ENCODE measurements around the gene ATP13A1. TPM values are rescaled to one million over a fixed set of nuclear protein-coding genes. Genes with fewer than 3 reads are reported as not detected.
"Not testable (repeated sequence)": the region's sequence is repeated elsewhere in the genome, so short reads cannot be mapped to it uniquely, and the experiment has no call there.

ATP13A1 gene
- total RNA-seq, 4 donors from 2014 or later: 223 to 465 (median 285) TPM

DNA sequence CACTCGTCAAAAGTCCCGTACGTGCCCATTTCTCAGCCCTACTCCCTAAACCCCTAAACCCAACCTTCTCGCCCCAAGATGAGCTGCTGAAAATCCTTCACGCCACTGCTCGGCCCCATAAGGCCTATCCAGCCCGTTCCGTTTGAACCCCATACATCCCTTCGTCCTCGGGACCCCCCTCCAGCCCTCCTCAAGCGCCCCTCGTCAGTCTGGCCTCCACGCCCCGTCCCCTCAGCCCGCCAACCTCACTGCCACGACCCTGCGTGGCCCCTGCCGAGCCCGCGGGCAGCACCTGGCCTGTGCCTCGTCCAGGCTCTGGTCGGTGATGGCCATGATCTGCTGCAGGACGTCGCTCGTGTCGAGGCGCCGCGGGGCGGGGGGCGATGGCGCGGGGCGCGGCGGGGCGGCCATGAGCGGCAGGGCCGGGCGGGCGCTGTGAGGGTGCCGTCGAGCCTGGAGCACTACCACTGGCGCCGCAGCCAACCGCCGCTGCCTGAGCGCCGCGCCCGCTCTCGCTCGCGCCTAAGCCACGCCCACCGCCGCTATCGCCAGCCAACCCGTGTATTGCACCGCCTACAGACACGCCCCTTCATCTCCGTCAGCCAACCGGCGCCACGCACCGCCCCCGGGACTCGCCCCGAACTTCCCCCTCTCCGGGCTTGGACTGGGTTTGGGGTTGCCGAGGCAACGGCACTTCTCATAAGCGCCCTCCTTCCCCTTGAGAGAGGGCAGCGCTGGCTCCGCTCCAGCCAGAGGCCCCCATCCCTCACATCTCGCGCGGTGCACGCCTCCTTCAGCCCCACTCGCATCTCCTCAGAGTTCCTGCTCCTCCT is 45.0 kb downstream of the ATP13A1 start, which contains the start of gene PBX4:
Gene PBX4 (minus strand): TSS at position 469 of the 833 bp plus-strand sequence. CDS start 58 bp downstream, at position 411.
- TF ChIP-seq, protein P1, sequence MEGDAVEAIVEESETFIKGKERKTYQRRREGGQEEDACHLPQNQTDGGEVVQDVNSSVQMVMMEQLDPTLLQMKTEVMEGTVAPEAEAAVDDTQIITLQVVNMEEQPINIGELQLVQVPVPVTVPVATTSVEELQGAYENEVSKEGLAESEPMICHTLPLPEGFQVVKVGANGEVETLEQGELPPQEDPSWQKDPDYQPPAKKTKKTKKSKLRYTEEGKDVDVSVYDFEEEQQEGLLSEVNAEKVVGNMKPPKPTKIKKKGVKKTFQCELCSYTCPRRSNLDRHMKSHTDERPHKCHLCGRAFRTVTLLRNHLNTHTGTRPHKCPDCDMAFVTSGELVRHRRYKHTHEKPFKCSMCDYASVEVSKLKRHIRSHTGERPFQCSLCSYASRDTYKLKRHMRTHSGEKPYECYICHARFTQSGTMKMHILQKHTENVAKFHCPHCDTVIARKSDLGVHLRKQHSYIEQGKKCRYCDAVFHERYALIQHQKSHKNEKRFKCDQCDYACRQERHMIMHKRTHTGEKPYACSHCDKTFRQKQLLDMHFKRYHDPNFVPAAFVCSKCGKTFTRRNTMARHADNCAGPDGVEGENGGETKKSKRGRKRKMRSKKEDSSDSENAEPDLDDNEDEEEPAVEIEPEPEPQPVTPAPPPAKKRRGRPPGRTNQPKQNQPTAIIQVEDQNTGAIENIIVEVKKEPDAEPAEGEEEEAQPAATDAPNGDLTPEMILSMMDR (IDR thresholded peaks at IDR 0.05): no peak
- TF ChIP-seq POLR2A (IDR thresholded peaks at IDR 0.05): peak; percentile 28 to 57
- no peaks in the 10 kb centered on the region for H3K27me3 ChIP-seq
- H3K4me3 ChIP-seq: peak within 1 kb of the TSS; percentile 48 to 74 (median 58)
- peak within 1 kb of the TSS; percentile 53 to 80 (median 71) for H3K27ac ChIP-seq
- H3K4me1 ChIP-seq: peaks cover 0 to 12% (median 3%) of the 10 kb centered on the region in 4 donors
- peak; percentile 96 to 99 (median 98) for DNase-seq
- H3K9me3 ChIP-seq: no peaks in the 10 kb centered on the region
- H3K36me3 ChIP-seq: no peaks in the 10 kb centered on the region

DNA sequence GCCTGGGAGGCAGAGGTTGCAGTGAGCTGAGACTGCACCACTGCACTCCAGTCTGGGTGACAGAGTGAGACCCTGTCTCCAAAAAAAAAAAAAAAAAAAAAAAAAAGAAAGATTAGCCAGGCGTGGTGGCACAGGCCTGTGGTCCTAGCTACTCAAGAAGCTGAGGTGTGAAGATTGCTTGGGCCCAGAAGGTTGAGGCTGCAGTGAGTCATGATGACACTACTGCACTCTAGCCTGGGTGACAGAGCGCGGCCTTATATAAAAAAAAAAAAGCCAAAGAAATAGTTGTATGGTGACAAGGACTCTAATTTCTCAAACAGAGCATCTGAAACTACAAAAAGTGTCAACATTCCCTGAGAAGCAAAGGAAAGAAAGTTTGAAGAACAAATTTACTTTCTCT is 48.4 kb downstream of the ATP13A1 start:
- DNase-seq: no peak
- H3K4me3 ChIP-seq: no peak overlapping the region
- no peaks in the 10 kb centered on the region for H3K9me3 ChIP-seq
- no peak overlapping the region for H3K27ac ChIP-seq
- H3K36me3 ChIP-seq: no peaks in the 10 kb centered on the region
- H3K27me3 ChIP-seq: no peaks in the 10 kb centered on the region
- no peak for TF ChIP-seq POLR2A (IDR thresholded peaks at IDR 0.05)
- TF ChIP-seq, protein P1 (IDR thresholded peaks at IDR 0.05): no peak
- peaks cover 0 to 14% (median 3%) of the 10 kb centered on the region in 4 donors for H3K4me1 ChIP-seq

DNA sequence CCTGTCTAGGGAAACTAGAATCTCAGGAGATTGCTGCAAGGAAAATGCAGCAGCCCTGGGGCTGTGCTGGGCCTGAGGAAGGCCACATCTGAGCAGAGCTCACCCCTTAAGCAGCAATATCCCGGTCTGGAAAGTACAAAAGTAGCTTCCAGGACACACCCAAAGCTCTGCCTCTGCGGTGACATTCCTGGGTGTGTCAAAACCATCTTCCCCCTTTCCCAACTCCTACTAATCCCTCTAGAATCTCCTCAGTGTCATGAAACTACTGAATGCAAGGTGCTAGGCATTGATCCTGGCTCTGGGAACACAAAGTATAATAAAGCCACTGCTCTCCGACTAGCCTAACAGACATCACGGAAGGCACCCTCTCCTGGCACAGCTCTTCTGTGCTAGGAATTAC is 50.0 kb downstream of the ATP13A1 start:
- H3K4me3 ChIP-seq: no peak overlapping the region
- DNase-seq: no peak
- H3K4me1 ChIP-seq: peaks cover 0 to 5% (median 0%) of the 10 kb centered on the region in 4 donors
- no peaks in the 10 kb centered on the region for H3K9me3 ChIP-seq
- no peaks in the 10 kb centered on the region for H3K36me3 ChIP-seq
- H3K27ac ChIP-seq: no peak overlapping the region
- TF ChIP-seq, protein P1 (IDR thresholded peaks at IDR 0.05): no peak
- no peak for TF ChIP-seq POLR2A (IDR thresholded peaks at IDR 0.05)
- no peaks in the 10 kb centered on the region for H3K27me3 ChIP-seq

DNA sequence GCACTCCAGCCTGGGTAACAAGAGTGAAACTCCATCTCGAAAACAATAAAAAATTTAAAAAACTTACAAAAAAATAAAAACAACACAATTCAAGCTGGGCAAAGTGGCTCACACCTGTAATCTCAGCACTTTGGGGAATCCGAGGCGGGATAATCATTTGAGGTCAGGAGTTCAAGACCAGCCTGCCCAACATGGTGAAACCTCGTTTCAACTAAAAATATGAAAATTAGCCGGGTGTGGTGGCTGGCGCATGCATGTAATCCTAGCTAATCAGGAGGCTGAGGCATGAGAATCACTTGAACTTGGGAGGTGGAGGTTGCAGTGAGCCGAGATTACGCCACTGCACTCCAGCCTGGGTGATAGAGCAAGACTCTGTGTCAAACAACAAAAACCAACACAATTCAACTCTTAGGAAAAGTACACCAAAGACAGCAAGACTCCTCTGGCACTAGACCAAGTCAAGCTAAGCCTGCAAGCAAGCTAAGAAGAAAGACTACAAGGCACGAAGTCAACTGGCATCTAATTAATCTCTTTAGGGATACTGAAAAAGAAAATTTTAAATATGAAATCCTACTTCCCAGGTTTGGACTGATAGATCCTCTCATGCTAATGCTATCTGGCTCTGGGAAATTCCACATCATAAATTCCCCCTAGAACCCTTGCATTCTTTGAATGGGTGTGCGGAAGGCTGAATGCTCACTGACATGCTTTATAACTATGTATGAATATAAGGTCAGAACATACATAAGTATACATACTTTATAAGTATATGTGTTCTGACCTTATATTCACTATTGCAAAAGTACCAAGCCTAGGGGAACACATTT is 52.9 kb downstream of the ATP13A1 start:
- no peaks in the 10 kb centered on the region for H3K36me3 ChIP-seq
- TF ChIP-seq POLR2A (IDR thresholded peaks at IDR 0.05): no peak
- TF ChIP-seq, protein P1 (IDR thresholded peaks at IDR 0.05): no peak
- H3K27ac ChIP-seq: no peak overlapping the region
- no peak for DNase-seq
- H3K9me3 ChIP-seq: no peaks in the 10 kb centered on the region
- H3K4me1 ChIP-seq: peaks cover 0 to 5% (median 0%) of the 10 kb centered on the region in 4 donors
- no peak overlapping the region for H3K4me3 ChIP-seq
- H3K27me3 ChIP-seq: no peaks in the 10 kb centered on the region

DNA sequence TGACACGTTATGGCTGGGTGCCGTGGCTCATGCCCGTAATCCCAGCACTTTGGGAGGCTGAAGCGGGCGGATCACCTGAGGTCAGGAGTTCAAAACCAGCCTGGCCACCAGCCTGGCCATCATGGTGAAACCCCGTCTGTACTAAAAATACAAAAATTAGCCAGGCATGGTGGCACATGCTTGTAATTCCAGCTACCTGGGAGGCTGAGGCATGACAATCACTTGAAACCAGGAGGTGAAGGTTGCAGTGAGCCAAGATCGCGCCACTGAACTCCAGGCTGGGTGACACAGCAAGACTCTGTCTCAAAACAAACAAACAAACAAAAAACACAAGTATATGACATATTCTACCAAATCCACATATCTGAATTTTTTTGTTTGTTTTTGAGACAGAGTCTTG is 56.8 kb downstream of the ATP13A1 start:
- Histone ChIP-seq H3K27ac (peak overlapping the region; percentile 46 to 90 (median 70)), H3K4me3 (peak overlapping the region in 2 of 4 donors; percentile 28 to 35)
- not testable (repeated sequence) for H3K36me3 ChIP-seq, H3K27me3 ChIP-seq, H3K9me3 ChIP-seq, DNase-seq, H3K4me1 ChIP-seq

Measured in Peyer's patch (tissue), 4 donors.